GM12864 (cell line): ENCODE measurements around the gene GPR153.
"Not testable (repeated sequence)": the region's sequence is repeated elsewhere in the genome, so short reads cannot be mapped to it uniquely, and the experiment has no call there.

ENCODE experiments used
- DNase-seq: peaks from one replicate; pipeline ENCODE4 v3.0.0-alpha.2; 2011; ENCODE audit warnings: low read depth
- H3K4me3 ChIP-seq: 2 replicates; pipeline ENCODE4 v1.5.1; 2011; ENCODE audit warnings: mild to moderate bottlenecking, low read depth, low read length, control low read depth
- TF ChIP-seq, protein P1 (sequence below): IDR thresholded peaks from 2 replicates; pipeline ENCODE4 v1.5.1; 2011; ENCODE audit warnings: low read depth, mild to moderate bottlenecking, moderate library complexity, low read length, control low read depth, inconsistent platforms; ENCODE audit errors: missing control alignments

GPR153 gene

DNA sequence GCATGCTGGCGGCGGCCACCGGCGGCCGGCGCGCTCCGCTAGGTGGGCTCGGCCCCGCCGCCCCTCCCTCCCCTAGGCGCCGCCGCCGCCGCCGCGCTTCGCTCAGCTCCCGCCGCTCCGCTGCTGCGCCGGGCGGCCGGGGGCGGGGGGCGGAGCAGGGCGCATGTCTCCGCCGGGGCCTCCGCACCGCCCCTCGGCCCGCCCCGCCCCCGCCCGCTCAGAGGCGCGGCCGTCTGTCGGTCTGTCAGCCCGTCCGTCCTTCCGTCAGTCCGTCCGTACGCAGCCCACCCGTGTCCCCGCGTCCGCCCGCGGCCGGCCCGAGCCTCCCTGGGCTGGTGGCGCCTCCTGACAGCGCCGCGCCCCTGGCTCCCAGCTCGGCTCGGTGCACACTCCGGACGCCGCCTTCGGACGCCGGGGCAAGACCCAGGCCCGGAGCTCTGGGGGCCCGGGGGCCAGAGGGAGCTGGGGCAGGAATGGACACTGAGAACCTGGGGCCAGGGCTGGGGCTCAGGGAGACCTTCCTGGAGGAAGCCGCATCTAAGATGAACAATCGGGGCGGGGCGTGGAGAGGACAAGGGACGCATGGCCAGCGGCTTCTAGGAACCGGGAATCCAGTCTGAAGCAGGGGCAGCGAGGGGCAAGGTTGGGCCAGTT, at the start of gene GPR153:
TSS of gene GPR153 (minus strand) at position 138 of the 654 bp plus-strand sequence. CDS start 6,193 bp downstream, outside the sequence.
- TF ChIP-seq, protein P1, sequence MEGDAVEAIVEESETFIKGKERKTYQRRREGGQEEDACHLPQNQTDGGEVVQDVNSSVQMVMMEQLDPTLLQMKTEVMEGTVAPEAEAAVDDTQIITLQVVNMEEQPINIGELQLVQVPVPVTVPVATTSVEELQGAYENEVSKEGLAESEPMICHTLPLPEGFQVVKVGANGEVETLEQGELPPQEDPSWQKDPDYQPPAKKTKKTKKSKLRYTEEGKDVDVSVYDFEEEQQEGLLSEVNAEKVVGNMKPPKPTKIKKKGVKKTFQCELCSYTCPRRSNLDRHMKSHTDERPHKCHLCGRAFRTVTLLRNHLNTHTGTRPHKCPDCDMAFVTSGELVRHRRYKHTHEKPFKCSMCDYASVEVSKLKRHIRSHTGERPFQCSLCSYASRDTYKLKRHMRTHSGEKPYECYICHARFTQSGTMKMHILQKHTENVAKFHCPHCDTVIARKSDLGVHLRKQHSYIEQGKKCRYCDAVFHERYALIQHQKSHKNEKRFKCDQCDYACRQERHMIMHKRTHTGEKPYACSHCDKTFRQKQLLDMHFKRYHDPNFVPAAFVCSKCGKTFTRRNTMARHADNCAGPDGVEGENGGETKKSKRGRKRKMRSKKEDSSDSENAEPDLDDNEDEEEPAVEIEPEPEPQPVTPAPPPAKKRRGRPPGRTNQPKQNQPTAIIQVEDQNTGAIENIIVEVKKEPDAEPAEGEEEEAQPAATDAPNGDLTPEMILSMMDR: no peak
- H3K4me3 ChIP-seq: peak within 1 kb of the TSS; percentile 41
- no peak for DNase-seq

DNA sequence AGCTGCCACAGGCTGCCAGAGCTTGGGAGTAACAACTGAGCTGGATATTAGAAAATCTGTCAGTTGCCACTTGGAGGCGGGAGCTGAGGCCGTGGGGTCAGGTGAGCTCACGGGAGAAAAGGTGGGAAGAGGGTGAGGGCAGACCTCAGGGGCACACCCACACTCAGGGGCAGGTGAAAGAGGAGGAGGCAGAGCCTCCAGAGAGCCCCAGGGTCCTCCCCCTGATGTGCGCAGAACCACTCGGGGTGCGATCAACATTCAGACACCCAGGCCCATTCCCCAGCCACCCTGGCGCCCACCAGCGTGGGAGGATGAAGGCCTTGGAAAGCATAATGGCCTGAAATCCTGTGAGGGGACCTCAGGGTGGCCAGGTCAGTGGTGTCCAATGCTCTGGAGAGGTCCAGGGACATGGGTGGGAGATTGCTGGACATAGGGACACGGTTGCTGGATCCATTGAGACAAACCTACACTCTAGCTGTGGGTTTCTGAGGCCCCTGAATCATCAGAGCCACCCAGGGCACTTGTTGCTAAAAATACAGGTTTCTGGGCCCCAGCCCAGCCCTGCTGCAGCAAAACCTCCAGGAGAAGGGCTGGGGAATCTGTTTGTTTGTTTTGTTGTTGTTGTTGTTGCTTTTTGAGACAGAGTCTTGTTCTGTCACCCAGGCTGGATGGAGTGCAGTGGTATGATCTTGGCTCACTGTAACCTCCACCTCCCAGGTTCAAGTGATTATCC, 49.4 kb upstream of the GPR153 start:
- H3K4me3 ChIP-seq: no peak overlapping the region
- no peak for DNase-seq
- TF ChIP-seq, protein P1: no peak

DNA sequence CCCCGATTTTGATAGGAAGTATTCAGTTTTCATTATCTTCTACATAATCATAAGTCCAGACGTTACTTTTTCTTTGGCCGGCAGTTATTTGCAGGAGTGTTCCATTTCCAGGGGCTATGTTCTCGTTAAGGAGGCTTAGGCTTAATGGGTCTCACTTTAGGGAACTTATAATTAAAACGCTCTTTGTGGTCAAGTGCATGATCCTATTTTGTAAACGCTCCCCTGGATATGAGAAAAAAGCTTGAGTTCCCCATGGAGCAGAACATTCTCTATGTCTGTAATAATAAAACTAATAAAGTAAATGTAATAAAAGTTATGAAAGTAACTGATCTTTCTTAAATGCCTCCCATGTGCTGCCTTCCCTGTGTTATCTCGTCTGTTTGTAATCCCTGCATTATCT, 48.7 kb upstream of the GPR153 start:
- H3K4me3 ChIP-seq: no peak overlapping the region
- TF ChIP-seq, protein P1: no peak
- DNase-seq: no peak

DNA sequence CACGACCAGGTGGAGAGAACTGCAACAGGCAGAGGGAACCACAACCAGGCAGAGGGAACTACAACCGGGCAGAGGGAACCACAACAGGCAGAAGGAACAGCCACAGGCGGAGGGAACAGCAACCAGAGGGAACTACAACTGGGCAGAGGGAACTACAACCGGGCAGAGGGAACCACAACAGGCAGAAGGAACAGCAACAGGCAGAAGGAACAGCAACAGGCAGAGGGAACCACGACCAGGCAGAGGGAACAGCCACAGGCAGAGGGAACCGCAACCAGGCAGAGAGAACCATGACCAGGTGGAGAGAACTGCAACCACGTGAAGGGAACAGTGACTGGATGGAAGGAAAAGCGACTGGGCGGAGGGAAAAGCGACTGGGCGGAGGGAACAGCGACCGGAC, 47.6 kb upstream of the GPR153 start:
- H3K4me3 ChIP-seq: no peak overlapping the region
- TF ChIP-seq, protein P1: no peak
- DNase-seq: no peak

DNA sequence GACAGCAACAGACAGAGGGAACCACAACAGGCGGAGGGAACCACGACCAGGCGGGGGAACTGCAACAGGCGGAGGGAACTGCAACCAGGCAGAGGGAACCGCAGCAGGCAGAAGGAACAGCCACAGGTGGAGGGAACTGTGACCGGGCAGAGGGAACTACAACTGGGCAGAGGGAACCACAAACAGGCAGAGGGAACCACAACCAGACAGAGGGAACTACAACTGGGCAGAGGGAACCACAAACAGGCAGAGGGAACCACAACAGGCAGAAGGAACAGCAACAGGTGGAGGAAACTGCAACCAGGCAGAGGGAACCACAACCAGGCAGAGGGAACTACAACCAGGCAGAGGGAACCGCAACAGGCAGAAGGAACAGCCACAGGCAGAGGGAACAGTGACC, 46.8 kb upstream of the GPR153 start:
- H3K4me3 ChIP-seq, DNase-seq: not testable (repeated sequence)

DNA sequence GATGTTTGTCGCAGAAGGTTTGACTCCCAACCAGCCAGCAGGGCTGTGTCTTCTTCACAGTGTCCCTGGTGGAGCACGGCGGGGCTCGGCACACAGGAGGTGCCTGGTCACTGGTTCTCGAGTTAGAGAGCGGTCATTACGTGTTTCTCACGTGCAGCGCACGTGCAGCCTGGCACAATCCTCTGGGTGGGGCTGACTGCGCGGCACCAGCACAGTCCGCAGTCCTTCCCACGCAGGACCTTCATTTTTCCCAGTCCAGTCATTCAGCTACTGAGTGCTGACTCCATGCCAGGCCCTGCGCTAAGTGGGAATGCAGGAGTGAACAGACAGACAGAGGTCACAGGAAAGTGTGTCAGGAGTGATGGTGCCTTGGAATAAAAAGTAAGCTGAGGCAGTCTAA, 46.2 kb upstream of the GPR153 start:
- H3K4me3 ChIP-seq: no peak overlapping the region
- TF ChIP-seq, protein P1: no peak
- DNase-seq: no peak

DNA sequence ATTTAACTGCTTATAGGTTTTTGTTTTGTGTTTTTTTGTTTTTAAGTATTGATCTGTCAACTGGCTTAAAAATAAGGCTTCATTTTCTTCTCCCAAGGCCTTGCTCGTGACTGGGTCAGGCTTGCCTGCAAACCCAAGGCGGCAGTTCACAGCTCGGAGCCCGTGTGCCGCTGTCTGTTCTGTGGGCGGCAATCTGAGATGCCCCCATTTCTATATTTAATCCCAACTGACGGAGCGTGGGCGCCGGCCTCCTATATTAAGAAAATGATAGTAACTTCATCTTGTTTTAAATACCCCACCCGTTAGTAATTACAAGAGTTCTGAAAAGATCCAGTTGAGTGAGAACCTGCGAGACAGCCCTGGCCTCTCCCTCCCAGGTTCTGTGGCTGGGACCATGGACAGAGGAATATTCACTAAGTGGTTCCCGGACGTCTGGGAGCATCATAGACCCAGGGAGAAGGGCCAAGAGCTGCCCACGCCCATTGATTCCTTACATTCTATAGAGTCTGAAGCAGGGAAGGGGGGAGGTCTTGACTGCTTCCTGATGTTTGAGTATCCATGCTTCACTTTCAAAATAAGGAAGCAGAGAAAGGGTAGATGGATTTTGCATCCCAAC, 42.6 kb upstream of the GPR153 start:
- no peak for DNase-seq
- H3K4me3 ChIP-seq: no peak overlapping the region
- TF ChIP-seq, protein P1: no peak
